Breast epithelium (tissue), 4 donors: ENCODE measurements around the gene FBXL13. TPM values are rescaled to one million over a fixed set of nuclear protein-coding genes. Genes with fewer than 3 reads are reported as not detected.
"Not testable (repeated sequence)": the region's sequence is repeated elsewhere in the genome, so short reads cannot be mapped to it uniquely, and the experiment has no call there.

ENCODE experiments used
- DNase-seq, 2 donors: peaks; one replicate each; pipeline ENCODE4 v3.0.0-alpha.2; 2019; ENCODE audit warnings: low spot score in 2 of 2
- H3K27ac ChIP-seq, 2 donors: fragments of 200-600 bp; sonication (generic) in 1 of 2; one replicate each; pipeline ENCODE4 v1.5.1; 2016 to 2019; ENCODE audit warnings: mild to moderate bottlenecking in 1 of 2
- H3K27me3 ChIP-seq, 2 donors: fragments of 200-600 bp; sonication (generic) in 1 of 2; one replicate each; pipeline versions ENCODE4 v1.5.1 to v1.6.0; 2017 to 2019; ENCODE audit warnings: control low read depth in 1 of 2, mild to moderate bottlenecking in 1 of 2
- H3K36me3 ChIP-seq: fragments of 200-600 bp; one replicate; pipeline ENCODE4 v1.5.1; 2019
- H3K4me1 ChIP-seq, 2 donors: fragments of 200-600 bp; sonication (generic); one replicate each; pipeline ENCODE4 v1.5.1; 2016 to 2019; ENCODE audit warnings: control low read depth in 1 of 2
- H3K4me3 ChIP-seq, 3 donors: fragments of 200-600 bp; sonication (generic); 1 replicate in 2 of 3; 2 replicates in 1 of 3; pipeline ENCODE4 v1.5.1; 2016 to 2019; ENCODE audit warnings: mild to moderate bottlenecking in 3 of 3, moderate library complexity in 2 of 3
- H3K9me3 ChIP-seq, 2 donors: fragments of 200-600 bp; sonication (generic) in 1 of 2; one replicate each; pipeline ENCODE4 v1.5.1; 2016 to 2019; ENCODE audit warnings: control low read depth in 1 of 2
- POLR2A ChIP-seq: fragments of 450-650 bp; IDR thresholded peaks from one replicate; pipeline ENCODE4 v1.6.1; 2016; ENCODE audit warnings: antibody characterized with exemption, mild to moderate bottlenecking, moderate library complexity
- POLR2AphosphoS5 ChIP-seq, 3 donors: sonication (generic); formaldehyde crosslinking; IDR thresholded peaks; one replicate each; pipeline ENCODE4 v1.6.1; 2017; ENCODE audit warnings: antibody characterized with exemption in 3 of 3
- intact Hi-C: fragments of 100-400 bp; cut with DNase I; formaldehyde crosslinking; loops from one replicate; pipeline ENCODE4 v1.15.1; 2023; ENCODE audit warnings: low total_unique reads
- total RNA-seq, 3 donors: library from RNA; depleted of rRNA; stranded (reverse); fragments of >200 nt; gene quantifications; one replicate each; pipeline ENCODE4 v1.1.0, GENCODE V29; 2016
- TF ChIP-seq, protein P1 (sequence below), 3 donors: fragments of 450-650 bp; IDR thresholded peaks; one replicate each; pipeline ENCODE4 v1.5.1; 2016 to 2017; ENCODE audit warnings: antibody characterized with exemption in 3 of 3, mild to moderate bottlenecking in 3 of 3, moderate library complexity in 3 of 3

Gene FBXL13
- total RNA-seq, 3 donors from 2014 or later, result 1.1 to 4.2 (median 3.3) TPM

DNA sequence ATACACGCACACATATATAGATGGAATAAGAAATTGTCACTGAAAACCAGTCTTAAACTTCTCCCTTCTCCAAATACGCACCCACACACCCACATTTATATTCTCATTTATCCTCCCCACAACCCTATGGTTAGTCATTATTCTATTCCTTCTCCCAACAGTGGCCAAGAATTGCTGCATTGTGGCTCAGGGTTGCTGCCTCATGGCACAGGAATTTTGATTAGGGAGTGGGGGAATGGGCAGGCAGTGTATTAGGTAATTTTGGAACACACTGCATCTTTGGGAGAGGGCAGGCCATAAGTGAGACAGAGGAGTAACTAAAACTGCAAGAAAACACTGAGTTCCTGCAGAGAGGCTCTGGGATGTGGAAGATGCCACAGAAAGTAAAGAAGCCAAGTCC lies 38.6 kb upstream of the FBXL13 start:
- H3K27ac ChIP-seq, result no peak overlapping the region
- no peaks in the 10 kb centered on the region for H3K9me3 ChIP-seq
- TF ChIP-seq, protein P1, sequence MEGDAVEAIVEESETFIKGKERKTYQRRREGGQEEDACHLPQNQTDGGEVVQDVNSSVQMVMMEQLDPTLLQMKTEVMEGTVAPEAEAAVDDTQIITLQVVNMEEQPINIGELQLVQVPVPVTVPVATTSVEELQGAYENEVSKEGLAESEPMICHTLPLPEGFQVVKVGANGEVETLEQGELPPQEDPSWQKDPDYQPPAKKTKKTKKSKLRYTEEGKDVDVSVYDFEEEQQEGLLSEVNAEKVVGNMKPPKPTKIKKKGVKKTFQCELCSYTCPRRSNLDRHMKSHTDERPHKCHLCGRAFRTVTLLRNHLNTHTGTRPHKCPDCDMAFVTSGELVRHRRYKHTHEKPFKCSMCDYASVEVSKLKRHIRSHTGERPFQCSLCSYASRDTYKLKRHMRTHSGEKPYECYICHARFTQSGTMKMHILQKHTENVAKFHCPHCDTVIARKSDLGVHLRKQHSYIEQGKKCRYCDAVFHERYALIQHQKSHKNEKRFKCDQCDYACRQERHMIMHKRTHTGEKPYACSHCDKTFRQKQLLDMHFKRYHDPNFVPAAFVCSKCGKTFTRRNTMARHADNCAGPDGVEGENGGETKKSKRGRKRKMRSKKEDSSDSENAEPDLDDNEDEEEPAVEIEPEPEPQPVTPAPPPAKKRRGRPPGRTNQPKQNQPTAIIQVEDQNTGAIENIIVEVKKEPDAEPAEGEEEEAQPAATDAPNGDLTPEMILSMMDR (IDR thresholded peaks at IDR 0.05), result no peak
- TF ChIP-seq POLR2A (no peak), POLR2AphosphoS5 (IDR thresholded peaks at IDR 0.05) (no peak)
- H3K4me1 ChIP-seq, result no peaks in the 10 kb centered on the region
- H3K36me3 ChIP-seq, result no peaks in the 10 kb centered on the region
- H3K4me3 ChIP-seq, result no peak overlapping the region
- no peak for DNase-seq
- intact Hi-C loops, result no loop called here
- H3K27me3 ChIP-seq, result no peaks in the 10 kb centered on the region

DNA sequence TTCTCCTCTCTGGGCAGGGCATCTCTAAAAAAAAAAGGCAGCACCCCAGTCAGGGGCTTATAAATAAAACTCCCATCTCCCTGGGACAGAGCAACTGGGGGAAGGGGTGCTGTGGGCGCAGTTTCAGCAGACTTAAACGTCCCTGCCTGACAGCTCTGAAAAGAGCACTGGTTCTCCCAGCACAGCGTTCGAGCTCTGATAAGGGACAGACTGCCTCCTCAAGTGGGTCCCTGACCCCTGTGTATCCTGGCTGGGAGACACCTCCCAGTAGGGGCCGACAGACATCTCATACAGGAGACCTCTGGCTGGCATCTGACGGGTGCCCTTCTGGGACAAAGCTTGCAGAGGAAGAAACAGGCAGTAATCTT lies 32.1 kb upstream of the FBXL13 start:
- H3K27ac ChIP-seq, intact Hi-C loops, H3K27me3 ChIP-seq: not testable (repeated sequence)

DNA sequence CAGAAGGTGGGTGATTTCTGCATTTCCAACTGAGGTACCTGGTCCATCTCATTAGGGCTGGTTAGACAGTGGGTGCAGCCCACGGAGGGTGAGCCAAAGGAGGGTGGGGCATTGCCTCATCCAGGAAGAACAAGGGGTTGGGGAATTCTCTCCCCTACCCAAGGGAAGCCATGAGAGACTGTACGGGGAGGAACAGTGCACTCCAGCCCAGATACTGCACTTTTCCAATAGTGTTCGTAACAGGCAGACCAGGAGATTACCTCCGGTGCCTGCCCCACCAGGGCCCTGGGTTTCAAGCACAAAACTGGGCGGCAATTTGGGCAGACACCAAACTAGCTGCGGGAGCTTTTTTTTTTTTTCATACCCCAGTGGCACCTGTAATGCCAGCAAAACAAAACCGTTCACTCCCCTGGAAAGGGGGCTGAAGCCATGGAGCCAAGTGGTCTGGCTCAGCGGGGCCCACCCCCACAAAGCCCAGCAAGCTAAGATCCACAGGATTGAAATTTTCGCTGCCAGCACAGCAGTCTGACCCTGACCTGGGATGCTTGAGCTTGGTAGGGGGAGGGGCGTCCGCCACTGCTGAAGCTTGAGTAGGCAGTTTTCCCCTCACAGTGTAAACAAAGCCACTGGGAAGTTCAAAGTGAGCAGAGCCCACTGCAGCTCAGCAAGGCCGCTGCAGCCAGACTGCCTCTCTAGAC lies 31.6 kb upstream of the FBXL13 start:
- intact Hi-C loops, result no loop called here
- Histone ChIP-seq H3K4me1 (no peaks in the 10 kb centered on the region), H3K9me3 (no peaks in the 10 kb centered on the region), H3K27ac (no peak overlapping the region), H3K27me3 (no peaks in the 10 kb centered on the region), H3K36me3 (no peaks in the 10 kb centered on the region), H3K4me3 (no peak overlapping the region)
- DNase-seq, result no peak
- TF ChIP-seq POLR2AphosphoS5 (IDR thresholded peaks at IDR 0.05) (no peak), POLR2A (no peak)
- TF ChIP-seq, protein P1 (IDR thresholded peaks at IDR 0.05), result no peak

More for the DNA sequence above, 32.1 kb upstream of the FBXL13 start:
- H3K9me3 ChIP-seq, H3K4me3 ChIP-seq, H3K4me1 ChIP-seq, DNase-seq, H3K36me3 ChIP-seq: not testable (repeated sequence)

GRCh38 chr7:103101543-103101942 lies 26.9 kb upstream of the FBXL13 start:
- Histone ChIP-seq H3K9me3 (no peaks in the 10 kb centered on the region), H3K4me3 (no peak overlapping the region), H3K27ac (no peak overlapping the region), H3K36me3 (no peaks in the 10 kb centered on the region), H3K4me1 (no peaks in the 10 kb centered on the region), H3K27me3 (no peaks in the 10 kb centered on the region)
- intact Hi-C loops, result no loop called here
- TF ChIP-seq, protein P1 (IDR thresholded peaks at IDR 0.05), result no peak
- no peak for TF ChIP-seq POLR2A
- TF ChIP-seq POLR2AphosphoS5 (IDR thresholded peaks at IDR 0.05), result no peak
- no peak for DNase-seq

DNA sequence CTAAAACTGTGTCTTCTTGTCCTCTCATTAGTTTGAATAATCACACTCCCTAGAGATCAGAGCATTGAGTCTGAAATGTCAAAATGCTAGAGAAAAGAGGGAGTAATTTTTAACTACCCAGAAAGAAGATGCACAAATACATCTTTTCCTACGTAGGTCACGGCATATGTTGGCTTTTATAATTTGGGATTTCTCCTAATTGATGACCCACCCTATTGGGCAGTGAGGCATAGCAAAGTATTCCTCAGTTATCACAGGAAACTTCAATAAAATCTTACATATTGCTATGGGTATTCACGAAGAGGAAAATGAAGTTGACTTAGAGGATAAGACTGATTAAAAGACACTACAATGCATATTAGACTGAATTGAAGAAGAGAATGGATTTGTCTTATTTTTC lies 25.8 kb upstream of the FBXL13 start:
- H3K36me3 ChIP-seq, result no peaks in the 10 kb centered on the region
- TF ChIP-seq, protein P1 (IDR thresholded peaks at IDR 0.05), result no peak
- no peak for TF ChIP-seq POLR2AphosphoS5 (IDR thresholded peaks at IDR 0.05)
- no peak for TF ChIP-seq POLR2A
- no peaks in the 10 kb centered on the region for H3K9me3 ChIP-seq
- no peak overlapping the region for H3K4me3 ChIP-seq
- intact Hi-C loops, result no loop called here
- no peak for DNase-seq
- H3K4me1 ChIP-seq, result no peaks in the 10 kb centered on the region
- H3K27me3 ChIP-seq, result no peaks in the 10 kb centered on the region
- no peak overlapping the region for H3K27ac ChIP-seq
